Anterior cingulate cortex (tissue), 58 donors: ENCODE measurements around the gene KCNQ1OT1.

Experiments
- DNase-seq, 58 donors: peaks; one replicate each; lab custom pipeline; 2025; lab: John Stamatoyannopoulos, UW

KCNQ1OT1 gene

GRCh38 chr11:2577031-2577990, 122.5 kb downstream of the KCNQ1OT1 start:
- no peak for DNase-seq

- DNase-seq, result no peak
These were observed 123.2 kb downstream of the KCNQ1OT1 start for GRCh38 chr11:2576549-2576948.

- no peak for DNase-seq
These were observed 123.7 kb downstream of the KCNQ1OT1 start for GRCh38 chr11:2576111-2576510.

GRCh38 chr11:2575591-2576051, 124.2 kb downstream of the KCNQ1OT1 start:
- DNase-seq, result no peak

- peak in 25 of 58 donors; percentile 5 to 84 (median 47) for DNase-seq
These were observed 125.0 kb downstream of the KCNQ1OT1 start for GRCh38 chr11:2574553-2575535.

- no peak for DNase-seq
These were observed 125.7 kb downstream of the KCNQ1OT1 start for GRCh38 chr11:2574043-2574552.

GRCh38 chr11:2573240-2574042, 126.4 kb downstream of the KCNQ1OT1 start:
- DNase-seq, result no peak

- DNase-seq, result no peak
These were observed 127.1 kb downstream of the KCNQ1OT1 start for GRCh38 chr11:2572491-2573239.

- no peak for DNase-seq
These were observed 128.1 kb downstream of the KCNQ1OT1 start for GRCh38 chr11:2571598-2572281.

- DNase-seq, result no peak
These were observed 128.8 kb downstream of the KCNQ1OT1 start for GRCh38 chr11:2570841-2571597.

- DNase-seq, result no peak
These were observed 129.5 kb downstream of the KCNQ1OT1 start for GRCh38 chr11:2570211-2570811.

GRCh38 chr11:2569731-2570210, 130.0 kb downstream of the KCNQ1OT1 start:
- DNase-seq, result no peak

- no peak for DNase-seq
These were observed 130.5 kb downstream of the KCNQ1OT1 start for GRCh38 chr11:2569321-2569721.

GRCh38 chr11:2567026-2567671, 132.6 kb downstream of the KCNQ1OT1 start:
- DNase-seq, result no peak

GRCh38 chr11:2566223-2567025, 133.4 kb downstream of the KCNQ1OT1 start:
- DNase-seq, result peak in 2 of 58 donors; percentile 31 to 33
